Transverse colon (tissue), 4 donors: ENCODE results near the gene HES7.

Experiments
- CTCF ChIP-seq, 5 experiments: fragments of 200-600 bp in 3 of 5; fragments of 450-650 bp in 2 of 5; sonication (generic) in 3 of 5; IDR thresholded peaks; 1 replicate in 2 of 5; 2 replicates in 3 of 5; pipeline ENCODE4 v1.5.1; 2016 to 2017; ENCODE audit warnings: antibody characterized with exemption in 5 of 5, inconsistent platforms in 3 of 5, mild to moderate bottlenecking in 2 of 5, moderate library complexity in 1 of 5
- EP300 ChIP-seq: sonication (generic); formaldehyde crosslinking; IDR thresholded peaks from one replicate; pipeline ENCODE4 v1.6.1; 2017; ENCODE audit warnings: antibody characterized with exemption, low read depth
- POLR2A ChIP-seq: fragments of 450-650 bp; IDR thresholded peaks from one replicate; pipeline ENCODE4 v1.6.1; 2016; ENCODE audit warnings: antibody characterized with exemption, mild to moderate bottlenecking, moderate library complexity
- POLR2AphosphoS5 ChIP-seq, 3 donors: sonication (generic); formaldehyde crosslinking; IDR thresholded peaks; one replicate each; pipeline ENCODE4 v1.6.1; 2016; ENCODE audit warnings: antibody characterized with exemption in 3 of 3

DNA sequence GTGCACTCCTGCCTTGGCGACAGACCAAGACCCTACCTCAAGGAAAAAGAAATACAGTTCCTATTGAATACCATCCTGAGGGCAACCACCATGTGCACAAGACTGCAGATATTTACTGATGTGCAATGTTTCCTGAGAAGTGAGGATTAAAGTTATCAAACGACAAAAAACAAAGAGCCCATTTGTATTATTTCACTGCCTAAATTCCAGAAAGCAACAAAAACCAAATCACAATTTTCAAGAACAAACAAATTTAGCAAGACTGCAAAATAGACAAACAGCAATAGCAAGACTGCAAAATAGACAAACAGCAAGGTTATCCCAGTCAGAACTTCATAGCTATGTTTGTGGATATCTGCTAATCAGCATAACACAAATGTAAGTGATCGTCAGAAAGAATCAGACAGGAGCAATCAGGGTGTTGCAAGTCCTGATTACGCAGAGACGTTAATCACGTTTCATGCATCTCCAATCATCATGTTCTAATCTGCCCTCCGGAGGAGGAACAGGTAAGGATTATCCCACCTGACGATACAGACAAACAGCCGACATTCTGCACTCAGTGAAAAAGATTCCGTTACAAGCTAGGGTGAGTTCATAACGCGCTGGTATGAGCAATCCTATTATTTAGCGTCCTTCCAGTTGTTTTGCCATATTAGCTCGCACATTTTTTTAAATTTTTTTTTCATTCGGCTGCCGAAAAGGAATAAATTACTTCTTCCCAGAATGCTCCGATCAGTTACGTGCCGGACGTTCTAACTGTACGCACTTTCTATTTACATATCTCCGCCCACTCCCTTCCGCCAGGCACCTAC lies 49.4 kb upstream of the HES7 start:
- TF ChIP-seq POLR2A, result peak; percentile 100
- TF ChIP-seq EP300, result peak; percentile 47
- no peak for TF ChIP-seq CTCF (IDR thresholded peaks at IDR 0.05)
- TF ChIP-seq POLR2AphosphoS5 (IDR thresholded peaks at IDR 0.05), result peak; percentile 100
